Right atrium auricular region (tissue), 2 donors: ENCODE results near the gene SIMC1. TPM values are rescaled to one million over a fixed set of nuclear protein-coding genes. Genes with fewer than 3 reads are reported as not detected.
"Not testable (repeated sequence)": the region's sequence is repeated elsewhere in the genome, so short reads cannot be mapped to it uniquely, and the experiment has no call there.

Source experiments
- DNase-seq: peaks from one replicate; pipeline ENCODE4 v3.0.0-alpha.2; 2019; ENCODE audit warnings: low spot score
- H3K27ac ChIP-seq, 2 donors: fragments of 200-600 bp; sonication (generic); 1 replicate in 1 of 2; 2 replicates in 1 of 2; pipeline ENCODE4 v1.5.1; 2016 to 2019
- H3K27me3 ChIP-seq, 2 donors: fragments of 200-600 bp; sonication (generic); one replicate each; pipeline versions ENCODE4 v1.5.1 to v1.6.0; 2017 to 2019
- H3K36me3 ChIP-seq: fragments of 200-600 bp; sonication (generic); one replicate; pipeline ENCODE4 v1.5.1; 2016
- H3K4me1 ChIP-seq, 2 donors: fragments of 200-600 bp; sonication (generic); one replicate each; pipeline versions ENCODE4 v1.5.1 to v1.6.0; 2017 to 2019
- H3K4me3 ChIP-seq, 2 donors: fragments of 200-600 bp; sonication (generic); 1 replicate in 1 of 2; 2 replicates in 1 of 2; pipeline ENCODE4 v1.5.1; 2017 to 2019; ENCODE audit warnings: mild to moderate bottlenecking in 1 of 2, moderate library complexity in 1 of 2
- H3K9me3 ChIP-seq, 2 donors: fragments of 200-600 bp; sonication (generic); one replicate each; pipeline ENCODE4 v1.5.1; 2019
- total RNA-seq, 2 donors: library from RNA; depleted of rRNA; stranded (reverse); fragments of >200 nt; gene quantifications; one replicate each; pipeline ENCODE4 v1.1.0, GENCODE V29; 2016
- TF ChIP-seq, protein P1 (sequence below), 2 donors: fragments of 200-600 bp; sonication (generic); IDR thresholded peaks; one replicate each; pipeline ENCODE4 v1.5.1; 2019; ENCODE audit warnings: antibody characterized with exemption in 2 of 2

SIMC1 gene
- 1 to 10 TPM; 5.2 to 9.1 TPM for total RNA-seq

DNA sequence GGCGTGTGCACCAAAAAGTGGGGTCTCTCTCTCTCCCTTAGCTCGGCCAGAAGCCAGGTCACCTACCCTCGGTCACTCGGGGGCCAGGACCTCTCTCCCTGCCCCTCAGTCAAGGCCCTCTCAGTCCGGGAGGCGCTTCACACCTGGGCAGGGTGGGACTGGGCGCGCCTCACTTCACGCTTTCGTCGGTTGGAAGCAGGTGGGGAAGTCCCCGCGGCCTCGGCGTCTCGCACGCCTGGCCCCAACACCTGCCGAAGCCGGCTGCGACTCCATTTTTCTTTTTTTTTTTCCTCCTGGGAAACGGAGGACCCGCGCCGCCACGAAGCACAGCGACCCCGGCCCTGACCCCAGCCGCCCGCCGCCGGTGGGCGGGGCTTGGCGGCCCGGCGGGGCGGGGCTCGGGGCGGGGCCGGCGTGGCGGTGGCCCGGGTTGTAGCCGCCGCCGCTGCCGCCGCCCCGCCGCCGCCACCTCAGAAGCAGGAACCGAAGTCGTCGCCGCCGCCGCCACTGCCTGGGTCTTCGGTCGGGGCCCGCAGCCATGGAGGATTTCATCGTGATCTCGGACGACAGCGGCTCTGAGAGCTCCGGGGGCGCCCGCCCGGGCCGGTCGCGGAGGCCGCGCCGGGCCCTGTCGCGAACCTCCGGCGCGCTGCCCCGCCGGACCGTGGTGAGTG, at the start of gene SIMC1:
TSS of gene SIMC1 (plus strand) at position 454 of the 674 bp plus-strand sequence. CDS start at position 539, 85 bp downstream.
- H3K27ac ChIP-seq, H3K36me3 ChIP-seq, H3K9me3 ChIP-seq, H3K27me3 ChIP-seq, DNase-seq, H3K4me1 ChIP-seq: not testable (repeated sequence)
- peak within 1 kb of the TSS; percentile 43 to 61 for H3K4me3 ChIP-seq

DNA sequence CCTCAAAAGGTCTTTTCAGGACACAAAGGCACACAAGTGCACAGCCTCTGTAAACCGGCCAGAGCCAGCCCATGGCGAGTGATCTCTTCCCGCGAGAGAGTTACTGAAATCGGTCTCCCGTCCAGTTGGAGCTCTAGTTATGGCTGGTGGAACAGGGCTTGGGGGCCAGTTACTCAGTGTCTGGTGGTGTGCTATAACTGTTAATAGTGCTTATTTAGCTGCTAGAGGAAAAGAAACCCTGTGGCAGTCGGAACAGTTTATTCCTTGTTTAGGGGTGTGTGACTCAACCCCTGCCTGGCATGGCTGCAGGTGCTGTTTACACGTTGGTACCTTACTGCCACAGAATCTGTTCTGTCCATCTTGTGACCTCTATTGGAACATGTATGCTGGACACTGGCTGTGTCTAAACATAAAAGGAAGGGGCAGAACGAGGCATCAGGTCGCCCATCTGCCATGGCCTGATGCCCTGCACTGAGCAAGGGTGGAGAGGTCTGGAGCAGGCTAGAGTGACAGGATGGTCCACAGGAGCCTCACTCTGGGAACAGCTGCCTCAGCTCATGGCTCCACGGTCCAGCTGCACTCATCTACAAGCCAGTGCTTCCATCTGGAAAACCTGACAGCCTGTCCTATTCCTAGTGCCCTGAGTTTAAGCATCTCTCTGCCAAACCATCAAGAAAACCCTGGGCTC, 49.6 kb upstream of the SIMC1 start:
- no peaks in the 10 kb centered on the region for H3K4me1 ChIP-seq
- H3K4me3 ChIP-seq: no peak overlapping the region
- DNase-seq: peak; percentile 46
- H3K9me3 ChIP-seq: no peaks in the 10 kb centered on the region
- no peaks in the 10 kb centered on the region for H3K27me3 ChIP-seq
- H3K36me3 ChIP-seq: no peaks in the 10 kb centered on the region
- TF ChIP-seq, protein P1, sequence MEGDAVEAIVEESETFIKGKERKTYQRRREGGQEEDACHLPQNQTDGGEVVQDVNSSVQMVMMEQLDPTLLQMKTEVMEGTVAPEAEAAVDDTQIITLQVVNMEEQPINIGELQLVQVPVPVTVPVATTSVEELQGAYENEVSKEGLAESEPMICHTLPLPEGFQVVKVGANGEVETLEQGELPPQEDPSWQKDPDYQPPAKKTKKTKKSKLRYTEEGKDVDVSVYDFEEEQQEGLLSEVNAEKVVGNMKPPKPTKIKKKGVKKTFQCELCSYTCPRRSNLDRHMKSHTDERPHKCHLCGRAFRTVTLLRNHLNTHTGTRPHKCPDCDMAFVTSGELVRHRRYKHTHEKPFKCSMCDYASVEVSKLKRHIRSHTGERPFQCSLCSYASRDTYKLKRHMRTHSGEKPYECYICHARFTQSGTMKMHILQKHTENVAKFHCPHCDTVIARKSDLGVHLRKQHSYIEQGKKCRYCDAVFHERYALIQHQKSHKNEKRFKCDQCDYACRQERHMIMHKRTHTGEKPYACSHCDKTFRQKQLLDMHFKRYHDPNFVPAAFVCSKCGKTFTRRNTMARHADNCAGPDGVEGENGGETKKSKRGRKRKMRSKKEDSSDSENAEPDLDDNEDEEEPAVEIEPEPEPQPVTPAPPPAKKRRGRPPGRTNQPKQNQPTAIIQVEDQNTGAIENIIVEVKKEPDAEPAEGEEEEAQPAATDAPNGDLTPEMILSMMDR (IDR thresholded peaks at IDR 0.05): no peak
- no peak overlapping the region for H3K27ac ChIP-seq

DNA sequence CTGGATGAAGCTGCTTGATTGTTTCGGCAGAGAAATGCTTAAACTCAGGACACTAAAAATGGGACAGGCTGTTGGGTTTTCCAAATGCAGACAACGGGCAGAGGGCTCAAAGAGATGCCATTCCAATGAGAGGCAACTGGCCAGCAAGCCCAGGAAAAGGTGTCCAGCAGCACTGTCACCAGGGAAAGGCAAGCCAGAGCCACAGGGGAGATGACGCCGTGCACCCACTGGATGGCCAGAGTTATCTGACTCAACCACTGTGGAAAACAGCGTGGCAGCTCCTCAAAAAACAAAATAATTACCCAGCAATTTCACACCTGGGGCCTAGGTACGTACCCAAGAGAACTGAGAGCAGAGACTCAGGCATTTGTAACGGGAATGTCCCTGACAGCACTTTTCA, 48.4 kb upstream of the SIMC1 start:
- Histone ChIP-seq H3K27ac (no peak overlapping the region), H3K9me3 (no peaks in the 10 kb centered on the region), H3K27me3 (no peaks in the 10 kb centered on the region), H3K36me3 (no peaks in the 10 kb centered on the region), H3K4me3 (no peak overlapping the region), H3K4me1 (no peaks in the 10 kb centered on the region)
- no peak for DNase-seq
- TF ChIP-seq, protein P1 (IDR thresholded peaks at IDR 0.05): no peak

DNA sequence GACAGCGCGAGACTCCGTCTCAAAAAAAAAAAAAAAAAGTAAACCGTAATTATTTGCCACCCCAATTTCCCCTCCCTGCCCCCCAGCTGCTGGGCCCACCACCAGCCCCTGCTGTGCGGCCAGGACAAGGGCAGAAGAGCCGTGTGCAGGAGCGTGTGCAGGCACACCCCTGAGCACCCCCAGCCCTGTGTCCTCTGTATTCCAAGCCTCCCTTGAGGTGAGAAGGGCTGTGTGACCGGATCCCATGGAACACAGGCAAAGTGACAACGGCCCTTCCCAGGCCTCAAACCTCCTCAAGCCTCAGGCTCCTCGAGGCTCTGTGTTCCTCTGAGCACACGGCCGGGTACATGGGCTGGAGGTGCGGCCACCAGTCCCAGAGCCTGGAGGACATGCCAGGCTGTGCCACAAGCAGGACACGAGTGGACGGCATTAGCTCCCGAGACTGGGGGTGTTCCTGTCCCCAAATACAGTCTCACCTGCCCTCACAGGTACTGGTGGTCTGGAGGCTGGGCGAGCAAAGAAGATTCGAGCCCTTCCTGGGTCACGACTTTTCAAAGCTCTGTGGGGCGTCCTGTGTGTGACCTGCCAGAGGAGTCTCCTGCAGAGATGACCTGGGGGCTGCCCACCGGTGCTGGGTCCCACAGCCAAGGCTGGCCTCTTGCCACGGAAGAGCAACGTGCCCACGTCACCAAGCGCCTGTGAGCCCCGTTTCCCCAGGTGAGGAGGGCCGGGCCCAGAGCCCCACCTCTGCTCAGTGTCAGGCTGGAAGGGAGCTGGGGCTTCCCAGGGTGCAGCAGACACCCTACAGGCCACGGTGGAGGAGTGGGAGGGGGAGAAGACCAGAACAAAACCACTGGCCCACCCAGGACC, 47.1 kb upstream of the SIMC1 start:
- Histone ChIP-seq H3K4me1 (no peaks in the 10 kb centered on the region), H3K27me3 (no peaks in the 10 kb centered on the region), H3K4me3 (no peak overlapping the region), H3K27ac (no peak overlapping the region), H3K36me3 (no peaks in the 10 kb centered on the region), H3K9me3 (no peaks in the 10 kb centered on the region)
- TF ChIP-seq, protein P1 (IDR thresholded peaks at IDR 0.05): no peak
- peak; percentile 42 for DNase-seq

DNA sequence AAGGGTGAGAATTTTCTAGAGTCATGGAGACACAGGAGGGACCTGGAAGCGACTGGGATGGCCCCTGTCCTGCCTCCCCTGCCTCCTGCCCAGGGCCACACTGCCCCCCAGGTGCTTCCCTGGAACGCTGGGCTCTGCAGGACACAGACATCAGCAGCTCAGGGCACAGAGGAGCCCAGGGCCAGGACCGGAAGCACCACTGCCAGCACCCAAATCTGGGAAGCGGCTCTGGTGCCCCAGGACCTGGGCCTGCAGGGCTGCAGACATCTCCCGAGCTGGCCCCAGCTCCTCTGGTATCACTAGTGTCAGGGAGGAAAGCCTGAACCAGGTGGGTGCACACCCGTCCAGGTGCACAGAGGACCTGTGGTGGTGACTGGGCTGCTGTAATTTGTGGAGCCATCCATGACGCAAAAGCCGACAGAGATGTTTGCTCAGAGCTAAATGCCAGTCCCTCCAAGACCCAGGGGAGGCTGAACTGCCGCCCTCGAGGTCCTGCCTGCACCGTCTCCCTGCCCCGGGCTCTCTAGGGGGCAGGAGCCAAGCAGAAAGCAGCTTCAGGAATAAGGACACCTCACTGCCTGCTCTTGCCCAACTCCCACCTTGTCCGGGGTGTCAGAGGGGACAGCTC, 46.0 kb upstream of the SIMC1 start:
- no peaks in the 10 kb centered on the region for H3K4me1 ChIP-seq
- H3K4me3 ChIP-seq: no peak overlapping the region
- H3K27me3 ChIP-seq: no peaks in the 10 kb centered on the region
- no peaks in the 10 kb centered on the region for H3K36me3 ChIP-seq
- no peak for DNase-seq
- TF ChIP-seq, protein P1 (IDR thresholded peaks at IDR 0.05): no peak
- no peaks in the 10 kb centered on the region for H3K9me3 ChIP-seq
- H3K27ac ChIP-seq: no peak overlapping the region

DNA sequence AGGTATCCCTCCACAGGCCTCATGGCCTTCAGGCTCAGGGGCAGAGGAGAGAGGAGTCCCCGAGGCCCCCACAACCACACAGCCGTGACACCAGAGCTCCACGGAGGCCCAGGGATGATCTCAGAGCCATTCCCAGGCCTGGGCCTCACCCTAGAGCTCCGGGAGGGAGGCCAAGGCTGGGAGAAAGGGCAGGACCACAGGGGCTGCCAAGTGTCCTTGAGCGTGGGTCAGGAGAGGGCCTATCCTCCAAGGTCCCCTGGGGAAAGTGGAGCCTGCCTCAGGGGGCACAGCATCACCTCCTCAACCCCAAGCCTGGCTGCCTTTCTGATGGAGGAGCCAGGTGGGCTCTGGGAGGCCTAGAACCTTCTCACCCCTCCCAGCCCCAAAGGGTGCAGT, 45.5 kb upstream of the SIMC1 start:
- not testable (repeated sequence) for DNase-seq, H3K36me3 ChIP-seq, H3K9me3 ChIP-seq, H3K27ac ChIP-seq, H3K27me3 ChIP-seq, H3K4me1 ChIP-seq, H3K4me3 ChIP-seq

DNA sequence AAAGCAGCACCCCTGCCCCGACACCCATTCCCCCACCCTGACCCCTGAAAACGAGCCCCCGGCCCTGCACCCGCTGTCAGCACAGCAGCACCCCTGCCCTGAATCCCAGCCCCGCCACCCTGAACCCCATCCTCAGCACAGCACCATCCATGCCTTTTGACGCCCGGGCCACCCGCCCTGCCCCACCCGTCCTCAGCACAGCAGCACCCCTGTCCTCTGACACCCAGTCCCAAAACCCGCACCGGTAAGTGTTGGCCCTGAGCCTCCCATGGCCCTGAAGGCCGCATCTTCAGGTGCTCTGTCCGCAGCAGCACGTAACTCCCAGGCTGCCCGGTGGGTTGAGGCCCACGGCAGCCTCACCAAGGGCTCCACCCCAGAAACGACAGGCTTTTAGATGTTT, 44.6 kb upstream of the SIMC1 start:
- H3K4me1 ChIP-seq, H3K4me3 ChIP-seq, DNase-seq, H3K9me3 ChIP-seq, H3K36me3 ChIP-seq, H3K27ac ChIP-seq, H3K27me3 ChIP-seq: not testable (repeated sequence)

DNA sequence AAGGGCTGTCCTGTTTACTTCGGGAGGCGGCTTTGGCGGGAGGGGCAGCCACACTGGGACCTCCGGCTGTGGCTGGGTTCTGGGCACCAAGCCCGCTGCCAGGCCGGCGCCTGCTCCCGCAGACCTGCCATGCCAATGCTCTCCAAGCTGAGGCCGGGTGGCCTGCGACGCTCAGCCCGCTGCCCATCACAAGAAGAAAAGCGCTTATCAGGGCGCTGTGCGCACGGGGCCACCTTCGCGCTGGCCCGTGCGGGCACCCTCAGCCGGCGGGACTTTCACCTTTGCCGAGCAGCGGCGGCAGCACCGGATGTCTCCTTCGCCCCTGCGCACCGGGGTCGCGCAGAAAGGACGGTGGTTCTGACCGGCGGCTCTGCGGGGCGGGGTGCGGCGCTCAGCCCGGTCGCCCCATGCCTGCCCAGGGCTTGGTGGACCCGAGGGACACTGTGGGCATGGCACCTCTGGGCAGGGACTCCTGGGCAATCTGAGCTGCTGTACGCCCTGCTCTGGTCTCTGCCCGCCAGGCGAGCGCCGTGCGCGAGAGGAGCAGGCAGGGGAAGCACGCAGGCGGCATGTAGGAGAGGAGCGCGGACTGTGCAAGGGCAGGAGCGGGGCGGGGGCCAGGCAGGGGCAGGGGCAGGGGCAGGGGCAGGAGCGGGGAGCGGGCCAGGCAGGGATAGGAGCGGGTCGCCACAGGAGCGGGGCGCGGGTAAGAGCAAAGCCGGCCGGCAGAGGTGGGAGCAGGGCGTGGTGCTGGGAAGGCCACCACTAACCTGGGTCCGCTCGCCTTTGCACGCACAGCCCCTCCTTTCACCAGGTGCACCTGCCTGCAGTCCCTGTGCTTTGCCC, 43.8 kb upstream of the SIMC1 start:
- H3K9me3 ChIP-seq, H3K27me3 ChIP-seq, H3K4me1 ChIP-seq, H3K27ac ChIP-seq, DNase-seq, H3K36me3 ChIP-seq: not testable (repeated sequence)
- peak overlapping the region in 1 of 2 donors; percentile 13 for H3K4me3 ChIP-seq

DNA sequence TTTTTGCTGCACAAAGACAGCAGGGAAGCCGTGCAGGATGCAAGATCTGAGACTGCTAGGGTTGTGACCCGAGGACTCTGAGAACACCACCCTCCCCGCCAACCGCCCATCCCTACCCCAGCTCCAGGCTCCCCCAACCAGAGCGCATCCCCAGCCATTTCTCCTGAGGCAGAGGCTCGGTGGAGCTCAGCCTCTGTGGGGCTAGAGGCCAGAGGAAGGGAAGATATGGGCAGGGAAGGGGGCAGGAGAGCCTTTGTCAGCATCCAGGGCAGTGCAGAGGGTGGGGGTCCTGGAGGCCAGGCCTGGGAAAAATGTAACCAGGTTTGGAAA, 43.2 kb upstream of the SIMC1 start:
- H3K4me1 ChIP-seq, H3K9me3 ChIP-seq, H3K36me3 ChIP-seq, H3K27me3 ChIP-seq, H3K27ac ChIP-seq, DNase-seq, H3K4me3 ChIP-seq: not testable (repeated sequence)
